ENCODE measurements around the gene PISD. TPM values are rescaled to one million over a fixed set of nuclear protein-coding genes. Genes with fewer than 3 reads are reported as not detected.

The PISD gene
- total and polyA plus RNA-seq, 2 of the 8 experiments (the other 6 are each of a cell fraction or from before 2014, with no cell fraction given): 47.8 to 48.2 TPM

- Histone ChIP-seq H3K14ac (ENCODE audit: insufficient read length) (no peak overlapping the region), H2BK12ac (ENCODE audit: low read depth, low read length) (no peak overlapping the region), H2BK20ac (ENCODE audit: low read length) (no peak overlapping the region), H4K8ac (ENCODE audit: extremely low read depth, insufficient read depth, low read length) (no peak overlapping the region), H3K4me1 (replicated peaks in 1 of 4; ENCODE audit: control insufficient read depth in 3 of 4, insufficient read depth in 4 of 4, low read length in 3 of 4) (peaks cover 0 to 2% (median 0%) of the 10 kb centered on the region in 4 experiments; a peak in 1 of 7 replicates), H2BK120ac (replicated peaks; ENCODE audit: low read depth, low read length) (no peak overlapping the region), H3K4ac (replicated peaks; ENCODE audit: insufficient read length, low read depth, low read length) (no peak overlapping the region), H3K27ac (ENCODE audit: low read depth, low read length) (no peak overlapping the region), H2AK5ac (ENCODE audit: low read depth, low read length) (no peak overlapping the region), H3K79me2 (ENCODE audit: control insufficient read depth in 1 of 2, insufficient read depth in 2 of 2, low read length in 2 of 2) (peaks cover 2 to 44% of the 10 kb centered on the region in 2 experiments; a peak in 3 of 4 replicates), H3K79me1 (ENCODE audit: low read depth, low read length) (peaks cover 6% of the 10 kb centered on the region; the same call in 1 of the 2 replicates), H2BK5ac (ENCODE audit: low read depth, low read length) (no peak overlapping the region; the same call in 1 of the 2 replicates), H3K27me3 (replicated peaks in 1 of 4; ENCODE audit: control insufficient read depth in 3 of 4, extremely low read depth in 1 of 4, insufficient read depth in 3 of 4, low read length in 3 of 4) (no peaks in the 10 kb centered on the region), H3K4me2 (ENCODE audit: insufficient read depth in 1 of 2, low read depth in 2 of 2, low read length in 2 of 2) (no peak overlapping the region), H3K23me2 (ENCODE audit: low read depth, low read length) (no peaks in the 10 kb centered on the region), H4K20me1 (replicated peaks in 1 of 2; ENCODE audit: control insufficient read depth in 1 of 2, insufficient read depth in 2 of 2, low read length in 2 of 2) (peaks cover 6 to 13% of the 10 kb centered on the region in 2 experiments), H4K5ac (ENCODE audit: insufficient read length, low read depth, low read length) (no peak overlapping the region), H3K56ac (replicated peaks; ENCODE audit: insufficient read length, low read depth, low read length) (no peak overlapping the region), H3K9me3 (ENCODE audit: insufficient read depth in 2 of 2, low read depth in 1 of 2, low read length in 1 of 2) (no peaks in the 10 kb centered on the region), H2AFZ (ENCODE audit: low read length) (no peak overlapping the region), H3K9ac (replicated peaks in 1 of 4; ENCODE audit: extremely low read depth in 1 of 4, low read depth in 3 of 4, low read length in 3 of 4) (no peak overlapping the region), H3K4me3 (ENCODE audit: extremely low read depth in 1 of 4, insufficient read depth in 2 of 4, low read depth in 3 of 4, low read length in 4 of 4) (no peak overlapping the region), H3K36me3 (ENCODE audit: control insufficient read depth in 2 of 4, insufficient read depth in 4 of 4, low read length in 3 of 4) (peaks cover 0 to 5% (median 2%) of the 10 kb centered on the region in 4 experiments; a peak in 4 of 8 replicates), H3K23ac (ENCODE audit: insufficient read length) (no peak overlapping the region), H2BK15ac (ENCODE audit: low read length) (no peak overlapping the region), H4K91ac (replicated peaks; ENCODE audit: insufficient read length, low read length) (no peak overlapping the region), H3K18ac (ENCODE audit: extremely low read depth, low read length) (no peak overlapping the region)
- ChIA-PET CTCF (ENCODE audit: partially characterized antibody) (interaction anchor here (0.8 to 9.3 kb wide), 5 partner anchors 8 to 186 kb away, joined by 3 to 105 read pairs (median 4); no protein-coding TSS in a partner anchor), POLR2A (ENCODE audit: partially characterized antibody) (interaction anchor here (0.9 to 1.5 kb wide), 3 partner anchors 21 to 291 kb away, joined by 3 to 6 read pairs (median 4); partner anchors contain the start of genes PATZ1 and PISD)
- FAIRE-seq (no peak), DNase-seq (ENCODE audit: low read depth in 1 of 2, low spot score in 2 of 2) (no peak)
- WGBS, 2 experiments (ENCODE audit: extremely low coverage in 1 of 2, insufficient coverage in 1 of 2, insufficient read length in 1 of 2, insufficient replicate concordance in 2 of 2, low coverage in 1 of 2, low lambda C conversion rate in 2 of 2, missing lambda C conversion rate in 1 of 2): 89% methylated on average over 11 of the region's 15 CpGs; no CpG with 5 or more reads in 1 of the 2 experiments
- TF ChIP-seq NRF1 (IDR thresholded peaks at IDR 0.05; ENCODE audit: low read depth, low read length) (no peak), ATF3 (IDR thresholded peaks at IDR 0.05; ENCODE audit: insufficient read depth, low read depth, low read length) (no peak), RAD21 (IDR thresholded peaks at IDR 0.05 in 1 of 2, conservative IDR thresholded peaks at IDR 0.05 in 1 of 2; ENCODE audit: low read depth in 2 of 2, low read length in 2 of 2) (no peak), EZH2 (IDR thresholded peaks at IDR 0.05; ENCODE audit: low read depth, low read length, severe bottlenecking) (no peak)
Observed at GRCh38 chr22:31637891-31638618, 24.0 kb downstream of the PISD start.

Measured in H1 (cell line).